SK-N-SH treated with all-trans-retinoic acid at 6 μM for 48 hours (cell line): ENCODE results near the gene TEX101.

Source experiments
- ARNTL ChIP-seq: fragments of 450-650 bp; formaldehyde crosslinking; IDR thresholded peaks from 2 replicates; pipeline ENCODE4 v1.5.0; 2020; ENCODE audit warnings: low read depth, mild to moderate bottlenecking, moderate library complexity, borderline replicate concordance
- CSDC2 ChIP-seq: fragments of 250-450 bp; sonication (Bioruptor Pico); IDR thresholded peaks from 2 replicates; pipeline ENCODE4 v1.5.0; 2020; ENCODE audit warnings: mild to moderate bottlenecking, moderate library complexity
- PPARA ChIP-seq: fragments of 250-450 bp; sonication (Bioruptor Pico); IDR thresholded peaks from 2 replicates; pipeline ENCODE4 v1.5.0; 2020; ENCODE audit warnings: mild to moderate bottlenecking, borderline replicate concordance
- SNAI2 ChIP-seq: fragments of 250-450 bp; sonication (Bioruptor Pico); IDR thresholded peaks from 2 replicates; pipeline ENCODE4 v1.5.0; 2020; ENCODE audit warnings: mild to moderate bottlenecking, moderate library complexity
- ZFP3 ChIP-seq: fragments of 250-450 bp; sonication (Bioruptor Pico); IDR thresholded peaks from 2 replicates; pipeline ENCODE4 v1.5.0; 2020; ENCODE audit warnings: mild to moderate bottlenecking, moderate library complexity
- ZNF70 ChIP-seq: fragments of 450-650 bp; formaldehyde crosslinking; IDR thresholded peaks from 2 replicates; pipeline ENCODE4 v1.5.0; 2020; ENCODE audit warnings: mild to moderate bottlenecking, moderate library complexity
- TF ChIP-seq, protein P1 (sequence below): fragments of 250-450 bp; sonication (Bioruptor Pico); IDR thresholded peaks from 2 replicates; pipeline ENCODE4 v1.5.1; 2020; ENCODE audit warnings: low read depth, mild to moderate bottlenecking, moderate library complexity

- no peak for TF ChIP-seq ZFP3 (CRISPR knock-in tag)
- no peak for TF ChIP-seq PPARA (CRISPR knock-in tag)
- TF ChIP-seq, protein P1, sequence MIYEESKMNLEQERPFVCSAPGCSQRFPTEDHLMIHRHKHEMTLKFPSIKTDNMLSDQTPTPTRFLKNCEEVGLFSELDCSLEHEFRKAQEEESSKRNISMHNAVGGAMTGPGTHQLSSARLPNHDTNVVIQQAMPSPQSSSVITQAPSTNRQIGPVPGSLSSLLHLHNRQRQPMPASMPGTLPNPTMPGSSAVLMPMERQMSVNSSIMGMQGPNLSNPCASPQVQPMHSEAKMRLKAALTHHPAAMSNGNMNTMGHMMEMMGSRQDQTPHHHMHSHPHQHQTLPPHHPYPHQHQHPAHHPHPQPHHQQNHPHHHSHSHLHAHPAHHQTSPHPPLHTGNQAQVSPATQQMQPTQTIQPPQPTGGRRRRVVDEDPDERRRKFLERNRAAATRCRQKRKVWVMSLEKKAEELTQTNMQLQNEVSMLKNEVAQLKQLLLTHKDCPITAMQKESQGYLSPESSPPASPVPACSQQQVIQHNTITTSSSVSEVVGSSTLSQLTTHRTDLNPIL (CRISPR knock-in tag): no peak
- TF ChIP-seq ARNTL (CRISPR knock-in tag): no peak
- no peak for TF ChIP-seq ZNF70 (CRISPR knock-in tag)
- no peak for TF ChIP-seq SNAI2
- TF ChIP-seq CSDC2 (CRISPR knock-in tag): no peak
Measured at GRCh38 chr19:43367822-43368221, 46.9 kb upstream of the TEX101 start.
